HS-27A (cell line): Measurements from ENCODE around the gene APC2.

Experiments used
- DNase-seq: peaks from one replicate; pipeline ENCODE4 v3.0.0-alpha.2; 2012; ENCODE audit warnings: low read depth, missing footprints

Gene APC2

GRCh38 chr19:1478934-1479707 lies 29.2 kb downstream of the APC2 start, which contains the start of gene C19orf25:
Gene C19orf25, minus strand, starts transcription at chr19:1479215. Its CDS starts 312 bp downstream, at chr19:1478903.
- peak; percentile 79 for DNase-seq

- DNase-seq, result no peak
Measured at GRCh38 chr19:1481224-1481892, 31.4 kb downstream of the APC2 start.

- DNase-seq, result no peak
Measured at GRCh38 chr19:1481893-1482360, 32.0 kb downstream of the APC2 start.

DNA sequence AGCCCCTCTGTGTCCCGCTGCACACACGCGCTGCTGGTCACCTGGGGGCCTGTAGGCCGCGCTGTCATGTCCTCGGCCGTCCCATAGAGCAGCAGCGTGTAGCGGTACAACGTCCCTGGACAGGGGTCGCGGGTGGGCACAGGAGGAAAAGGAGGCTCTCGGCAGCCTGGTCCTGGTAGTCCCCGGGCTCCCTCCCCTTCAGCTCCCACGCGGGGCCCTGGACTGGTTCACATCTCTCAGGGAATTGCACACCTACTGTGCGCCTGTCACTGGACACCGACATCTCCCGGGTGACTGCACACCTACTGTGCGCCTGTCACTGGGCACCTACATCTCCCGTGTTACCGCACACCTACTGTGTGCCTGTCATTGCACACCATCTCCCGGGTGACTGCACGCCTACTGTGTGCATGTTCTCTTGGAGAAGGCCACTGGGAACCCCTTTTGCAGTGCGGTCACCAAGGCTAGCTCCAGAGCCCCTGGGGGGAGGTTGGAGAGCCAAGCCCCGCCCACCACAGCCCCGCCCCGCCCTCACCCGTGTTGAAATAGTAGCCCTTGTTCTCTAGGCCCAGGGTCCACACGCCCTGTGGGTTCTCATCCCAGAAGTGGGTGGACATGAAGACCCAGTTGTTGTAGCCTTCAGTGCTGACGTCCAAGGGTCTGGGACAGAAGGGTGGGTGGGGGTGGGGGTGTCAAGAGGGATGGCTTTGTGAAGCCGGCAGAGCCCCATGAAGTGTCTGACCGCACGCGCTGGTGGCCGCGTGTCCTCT lies 32.6 kb downstream of the APC2 start:
- DNase-seq, result no peak

DNA sequence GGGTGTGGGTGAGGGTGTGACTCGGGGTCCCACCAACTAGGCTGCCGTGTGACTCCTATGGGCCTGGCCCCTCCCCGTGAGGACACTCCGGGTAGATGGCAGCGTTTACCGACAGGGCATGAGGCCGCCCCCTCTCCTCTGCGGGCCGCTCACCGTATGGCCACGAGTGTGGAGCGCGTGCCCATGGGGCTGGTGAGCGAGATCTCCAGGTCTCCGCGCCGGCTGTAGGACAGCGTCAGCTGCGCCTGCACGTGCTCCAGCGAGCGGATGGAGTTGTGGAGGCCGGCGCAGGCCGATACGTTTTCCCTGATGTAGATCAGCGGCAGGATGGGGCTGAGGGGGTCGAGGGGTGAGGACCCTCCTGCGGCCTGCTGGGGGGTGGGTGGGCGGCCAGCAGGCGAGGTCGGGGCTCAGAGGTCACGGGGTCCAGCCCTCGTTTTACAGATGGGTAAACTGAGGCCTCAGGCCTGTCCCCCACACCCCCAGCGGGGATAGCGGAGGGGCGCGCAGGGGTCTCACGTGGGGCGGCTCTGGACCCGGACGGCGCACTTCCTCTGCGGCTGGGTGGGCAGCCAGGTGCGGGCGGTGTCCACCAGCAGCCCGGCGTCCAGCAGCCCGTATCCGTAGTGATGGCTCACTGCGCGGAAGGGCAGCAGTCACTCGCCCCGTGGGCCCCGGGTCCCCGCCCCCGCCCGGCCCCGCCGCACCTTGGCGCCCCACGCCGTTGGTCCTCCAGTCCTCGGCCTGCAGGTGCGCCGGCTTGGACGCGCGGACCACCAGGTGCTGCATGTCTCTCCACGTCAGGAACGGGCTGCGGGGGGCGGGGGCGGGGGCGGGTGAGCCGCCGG lies 33.4 kb downstream of the APC2 start:
- no peak for DNase-seq

- no peak for DNase-seq
Measured at GRCh38 chr19:1483979-1484428, 34.1 kb downstream of the APC2 start.

- DNase-seq, result no peak
Measured at GRCh38 chr19:1486720-1487575, 37.0 kb downstream of the APC2 start.

- no peak for DNase-seq
Measured at GRCh38 chr19:1487576-1488281, 37.8 kb downstream of the APC2 start.

DNA sequence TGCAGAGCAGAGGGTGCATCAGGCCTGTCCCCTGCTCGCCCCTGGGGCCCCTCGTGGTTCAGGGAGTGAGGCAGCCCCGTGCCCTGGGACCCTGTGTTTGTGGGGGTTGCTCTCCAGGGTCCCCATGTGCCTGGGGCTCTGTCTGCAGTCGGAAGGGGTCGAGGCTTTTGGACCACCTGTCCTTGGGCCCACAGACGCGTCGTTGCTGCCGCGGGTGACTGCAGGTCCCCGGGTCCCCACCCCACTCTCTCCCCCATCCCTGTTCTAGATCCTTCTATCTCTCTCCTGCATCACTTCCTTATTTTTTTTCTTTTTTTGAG lies 38.3 kb downstream of the APC2 start:
- no peak for DNase-seq

GRCh38 chr19:1489463-1490310 lies 39.8 kb downstream of the APC2 start:
- no peak for DNase-seq

DNA sequence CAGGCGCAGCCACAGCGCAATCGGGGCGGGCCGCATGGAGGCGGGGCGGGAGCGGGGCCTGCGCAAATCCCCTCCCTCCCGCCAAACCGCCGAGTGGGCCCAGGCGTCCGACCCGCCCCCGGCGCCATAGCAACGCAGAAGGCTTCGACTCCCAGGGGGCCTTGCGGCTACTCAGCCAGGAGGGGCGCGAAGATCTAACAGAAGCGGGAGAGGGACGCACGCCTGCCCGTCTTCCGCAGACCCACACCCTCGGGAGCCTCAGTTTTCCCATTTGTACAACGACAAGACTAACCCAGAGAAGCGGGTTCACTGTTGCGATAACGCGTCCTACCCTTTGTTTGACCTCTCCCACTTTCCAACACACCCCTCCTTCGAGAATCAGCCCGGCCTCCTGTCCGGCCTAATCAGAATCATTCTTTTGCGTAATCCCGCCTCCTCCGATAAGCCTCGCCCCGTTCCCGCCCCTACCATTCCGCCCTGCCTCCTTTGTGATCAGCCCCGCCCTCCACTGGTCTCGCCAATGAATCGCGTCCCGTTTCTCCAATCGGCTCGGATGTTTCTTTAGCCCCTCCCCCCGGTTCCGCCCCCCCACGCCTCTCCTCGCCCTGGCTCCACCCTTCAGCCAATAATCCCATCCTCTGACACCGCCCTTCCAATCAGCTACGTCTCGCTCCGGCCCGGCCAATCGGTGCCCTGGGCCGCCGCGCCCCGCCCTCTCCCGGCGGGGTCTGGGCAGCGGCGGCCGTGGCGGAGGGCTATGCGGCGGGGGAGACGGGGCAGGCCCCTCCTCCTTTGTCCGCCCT lies 40.6 kb downstream of the APC2 start, which contains the start of gene PCSK4:
TSS of gene PCSK4 (minus strand) at position 40 of the 803 bp plus-strand sequence. CDS start at position 36, 4 bp downstream.
- peak; percentile 93 for DNase-seq

- DNase-seq, result no peak
Measured at GRCh38 chr19:1491114-1491848, 41.4 kb downstream of the APC2 start, which contains the start of gene REEP6. Gene REEP6, plus strand, starts transcription at chr19:1491181. Its CDS starts 89 bp downstream, at chr19:1491270.

DNA sequence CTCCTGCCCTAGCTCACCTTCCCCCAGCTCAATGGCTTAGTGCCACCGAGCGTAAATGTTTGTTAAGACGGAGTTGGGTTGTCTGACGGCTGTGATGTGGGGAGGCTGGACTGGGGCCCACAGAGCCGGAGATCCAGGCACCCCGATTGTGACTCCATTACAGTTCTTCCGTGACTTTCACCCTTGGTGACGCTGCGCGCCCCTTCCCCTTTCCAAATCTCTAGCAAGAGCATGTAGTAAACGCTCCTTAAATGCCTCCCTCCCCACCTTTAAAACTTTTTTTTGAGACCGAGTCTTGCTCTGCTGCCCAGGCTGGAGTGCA lies 41.9 kb downstream of the APC2 start:
- no peak for DNase-seq

GRCh38 chr19:1492474-1493006 lies 42.6 kb downstream of the APC2 start:
- DNase-seq, result no peak

DNA sequence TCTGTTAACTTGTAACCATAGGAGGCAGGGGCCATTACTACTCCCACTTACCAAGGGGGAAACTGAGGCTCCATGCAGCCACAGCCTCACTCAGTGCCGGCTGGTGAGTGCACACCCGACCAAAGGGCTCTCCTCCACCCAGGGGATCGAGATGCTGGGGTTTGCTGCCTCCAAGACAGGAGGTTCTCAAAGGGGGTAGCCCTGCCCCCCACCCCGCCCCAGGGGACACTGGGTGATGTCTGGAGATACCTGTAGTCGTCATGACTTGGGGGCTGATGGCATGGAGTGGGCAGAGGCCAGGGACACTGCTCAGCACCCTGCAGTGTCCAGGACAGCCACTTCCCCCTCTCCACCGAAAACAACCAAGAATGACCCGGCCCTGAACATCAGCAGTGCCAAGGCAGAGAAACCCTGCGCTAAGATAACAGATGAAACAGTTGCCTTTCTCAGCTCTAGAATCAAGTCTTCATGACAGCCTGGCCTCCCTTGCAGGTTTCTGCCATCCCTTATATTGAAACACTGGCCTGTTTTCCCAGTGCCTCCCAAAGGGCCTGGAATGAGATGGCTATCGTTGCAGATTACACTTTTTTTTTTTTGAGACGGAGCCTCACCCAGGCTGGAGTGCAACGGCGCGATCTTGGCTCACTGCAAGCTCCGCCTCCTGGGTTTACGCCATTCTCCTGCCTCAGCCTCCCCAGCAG lies 44.3 kb downstream of the APC2 start:
- no peak for DNase-seq

DNA sequence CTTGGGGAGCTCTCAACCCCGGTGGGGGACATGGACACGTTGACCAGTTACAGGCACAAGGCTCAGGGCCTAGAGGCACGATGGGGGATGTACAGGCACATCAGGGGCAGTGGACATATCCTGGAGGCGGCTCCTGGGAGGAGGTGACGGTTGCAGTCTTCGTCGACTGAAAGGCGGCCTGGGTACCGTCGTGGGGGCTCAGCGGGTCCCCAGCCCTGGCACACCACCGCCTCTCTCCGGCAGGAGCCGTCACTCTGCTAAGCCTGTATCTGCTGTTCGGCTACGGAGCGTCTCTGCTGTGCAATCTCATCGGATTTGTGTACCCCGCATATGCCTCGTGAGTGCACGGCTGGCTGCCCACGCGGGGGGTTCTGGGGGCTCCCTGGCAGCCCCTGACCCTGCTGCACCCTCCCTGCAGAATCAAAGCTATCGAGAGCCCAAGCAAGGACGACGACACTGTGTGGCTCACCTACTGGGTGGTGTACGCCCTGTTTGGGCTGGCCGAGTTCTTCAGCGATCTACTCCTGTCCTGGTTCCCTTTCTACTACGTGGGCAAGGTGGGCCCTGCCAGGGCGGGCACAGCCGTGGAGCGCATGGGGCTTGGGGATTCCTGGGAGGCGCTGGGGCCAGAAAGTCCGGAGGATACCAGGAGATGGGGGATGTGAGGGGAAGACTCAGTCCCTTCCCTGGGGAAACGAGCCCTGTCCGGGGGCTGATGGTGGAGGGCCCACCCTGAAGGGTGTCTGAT lies 45.3 kb downstream of the APC2 start:
- DNase-seq, result no peak
